H9 (cell line): Measurements from ENCODE around the gene CEMIP2. TPM values are rescaled to one million over a fixed set of nuclear protein-coding genes. Genes with fewer than 3 reads are reported as not detected.

Source experiments
- DNase-seq: peaks from one replicate; pipeline ENCODE4 v3.0.0-alpha.2; 2017
- H2AFZ ChIP-seq: one replicate; pipeline ENCODE4 v1.6.1; 2013; ENCODE audit warnings: mild to moderate bottlenecking, low read length, control low read depth, moderate library complexity
- H2AK5ac ChIP-seq: 2 replicates; pipeline ENCODE4 v1.6.1; 2013; ENCODE audit warnings: low read length, control low read depth, mixed read lengths; ENCODE audit not compliant: insufficient read length
- H2BK120ac ChIP-seq: one replicate; pipeline ENCODE4 v1.6.1; 2013; ENCODE audit warnings: low read depth, mild to moderate bottlenecking, low read length, control low read depth, inconsistent platforms; ENCODE audit not compliant: poor library complexity, severe bottlenecking
- H2BK12ac ChIP-seq: 2 replicates; pipeline ENCODE4 v1.6.1; 2013; ENCODE audit warnings: low read length, control low read depth, mixed read lengths, low read depth; ENCODE audit not compliant: insufficient read length
- H2BK15ac ChIP-seq: 2 replicates; pipeline ENCODE4 v1.6.1; 2013; ENCODE audit warnings: low read depth, low read length, control low read depth
- H2BK20ac ChIP-seq: one replicate; pipeline ENCODE4 v1.6.1; 2013; ENCODE audit warnings: low read depth, mild to moderate bottlenecking, low read length, control low read depth, inconsistent platforms; ENCODE audit not compliant: poor library complexity, severe bottlenecking
- H2BK5ac ChIP-seq: 2 replicates; pipeline ENCODE4 v1.6.1; 2013; ENCODE audit warnings: low read length, control low read depth, mixed read lengths; ENCODE audit not compliant: insufficient read length
- H3K14ac ChIP-seq: 2 replicates; pipeline ENCODE4 v1.6.1; 2013; ENCODE audit warnings: low read length, control low read depth; ENCODE audit not compliant: insufficient read depth
- H3K18ac ChIP-seq: 2 replicates; pipeline ENCODE4 v1.6.1; 2013; ENCODE audit warnings: low read depth, mild to moderate bottlenecking, mixed read lengths, low read length, control low read depth; ENCODE audit not compliant: insufficient read length
- H3K23ac ChIP-seq: 2 replicates; pipeline ENCODE4 v1.6.1; 2013; ENCODE audit warnings: low read length, control low read depth, mixed read lengths, low read depth; ENCODE audit not compliant: insufficient read length
- H3K23me2 ChIP-seq: 2 replicates; pipeline ENCODE4 v1.6.1; 2013; ENCODE audit warnings: low read depth, mild to moderate bottlenecking, mixed read lengths, low read length, control low read depth; ENCODE audit not compliant: insufficient read length, poor library complexity, severe bottlenecking
- H3K27ac ChIP-seq: 2 replicates; pipeline ENCODE4 v1.5.1; 2013; ENCODE audit warnings: low read length, control low read depth, mixed read lengths, low read depth; ENCODE audit not compliant: insufficient read length
- H3K27me3 ChIP-seq: 2 replicates; pipeline ENCODE4 v1.6.1; 2013; ENCODE audit warnings: low read length, control low read depth, inconsistent platforms; ENCODE audit not compliant: insufficient read depth
- H3K4ac ChIP-seq: 2 replicates; pipeline ENCODE4 v1.6.1; 2013; ENCODE audit warnings: low read depth, mild to moderate bottlenecking, control low read depth, inconsistent platforms, low read length, moderate library complexity
- H3K4me1 ChIP-seq: 2 replicates; pipeline ENCODE4 v1.6.1; 2013; ENCODE audit warnings: low read length, control low read depth, inconsistent platforms; ENCODE audit not compliant: insufficient read depth
- H3K4me2 ChIP-seq: 2 replicates; pipeline ENCODE4 v1.6.1; 2013; ENCODE audit warnings: low read length, control low read depth, mixed read lengths; ENCODE audit not compliant: insufficient read length, insufficient read depth
- H3K56ac ChIP-seq: 2 replicates; pipeline ENCODE4 v1.6.1; 2013; ENCODE audit warnings: low read depth, mild to moderate bottlenecking, mixed read lengths, low read length, control low read depth; ENCODE audit not compliant: insufficient read length
- H3K79me1 ChIP-seq: 2 replicates; pipeline ENCODE4 v1.6.1; 2013; ENCODE audit warnings: low read depth, mild to moderate bottlenecking, moderate library complexity, low read length, control low read depth, inconsistent platforms; ENCODE audit not compliant: insufficient read depth, poor library complexity, severe bottlenecking
- H3K79me2 ChIP-seq: 2 replicates; pipeline ENCODE4 v1.6.1; 2013; ENCODE audit warnings: low read length, control low read depth, inconsistent platforms; ENCODE audit not compliant: insufficient read depth
- H3K9ac ChIP-seq: 2 replicates; pipeline ENCODE4 v1.6.1; 2013; ENCODE audit warnings: low read length, control low read depth, mixed read lengths; ENCODE audit not compliant: insufficient read length; ENCODE audit errors: extremely low read depth
- H3K9me3 ChIP-seq: one replicate; pipeline ENCODE4 v1.6.1; 2013; ENCODE audit warnings: low read depth, low read length, inconsistent platforms; ENCODE audit not compliant: control insufficient read depth
- H3T11ph ChIP-seq: one replicate; pipeline ENCODE4 v1.6.1; 2013; ENCODE audit warnings: mild to moderate bottlenecking, low read length, control low read depth, inconsistent platforms
- H4K20me1 ChIP-seq: one replicate; pipeline ENCODE4 v1.6.1; 2013; ENCODE audit not compliant: control insufficient read depth, insufficient read length, insufficient read depth
- H4K5ac ChIP-seq: 2 replicates; pipeline ENCODE4 v1.6.1; 2013; ENCODE audit warnings: low read depth, mild to moderate bottlenecking, mixed read lengths, low read length, control low read depth; ENCODE audit not compliant: insufficient read length
- H4K8ac ChIP-seq: replicated peaks from 2 replicates; pipeline ENCODE4 v1.6.1; 2013; ENCODE audit warnings: low read length, control low read depth, mixed read lengths, low read depth; ENCODE audit not compliant: insufficient read length
- H4K91ac ChIP-seq: 2 replicates; pipeline ENCODE4 v1.6.1; 2013; ENCODE audit warnings: low read depth, mild to moderate bottlenecking, moderate library complexity, mixed read lengths, low read length, control low read depth; ENCODE audit not compliant: insufficient read length
- H3K27ac Mint-ChIP-seq, 3 experiments: 2 replicates in 2 of 3; 3 replicates in 1 of 3; pipeline ENCODE4 v1.8.0; 2020 to 2021; ENCODE audit warnings: mixed read lengths in 3 of 3, mild to moderate bottlenecking in 1 of 3, moderate library complexity in 1 of 3
- H3K27me3 Mint-ChIP-seq: 2 replicates; pipeline ENCODE4 v1.8.0; 2021; ENCODE audit warnings: low read depth, mild to moderate bottlenecking, moderate library complexity, mixed read lengths
- H3K36me3 Mint-ChIP-seq, 3 experiments: 2 replicates in 2 of 3; 3 replicates in 1 of 3; pipeline ENCODE4 v1.8.0; 2020 to 2021; ENCODE audit warnings: low read depth in 3 of 3, mixed read lengths in 3 of 3; ENCODE audit not compliant: insufficient read depth in 1 of 3
- H3K4me1 Mint-ChIP-seq, 2 experiments: 2 replicates each; pipeline ENCODE4 v1.8.0; 2020; ENCODE audit warnings: mixed read lengths in 2 of 2
- H3K4me3 Mint-ChIP-seq, 2 experiments: 2 replicates in 1 of 2; 3 replicates in 1 of 2; pipeline ENCODE4 v1.8.0; 2020 to 2021; ENCODE audit warnings: mild to moderate bottlenecking in 2 of 2, mixed read lengths in 2 of 2, moderate library complexity in 1 of 2
- H3K9me3 Mint-ChIP-seq, 2 experiments: 2 replicates in 1 of 2; 3 replicates in 1 of 2; pipeline ENCODE4 v1.8.0; 2020; ENCODE audit warnings: mild to moderate bottlenecking in 2 of 2, mixed read lengths in 2 of 2, moderate library complexity in 1 of 2
- CTCF ChIP-seq: fragments of 200-600 bp; sonication (generic); conservative IDR thresholded peaks from 3 replicates; pipeline ENCODE4 v1.8.0; 2021; ENCODE audit warnings: antibody characterized with exemption, mild to moderate bottlenecking
- whole genome bisulfite sequencing: extraction: QIAGEN DNeasy Blood & Tissue Kit; methylation state at CpG from one replicate; pipeline ENCODE4 v1.1.7; 2013; ENCODE audit warnings: missing lambda C conversion rate, low lambda C conversion rate, mixed read lengths; ENCODE audit not compliant: insufficient read length; ENCODE audit errors: extremely low coverage; 5-methylcytosine and 5-hydroxymethylcytosine counted together
- total RNA-seq: library from RNA; stranded (reverse); gene quantifications from 2 replicates; pipeline ENCODE4 v1.2.1, GENCODE V29; 2021

Gene CEMIP2
- total RNA-seq, 1 experiment from 2014 or later, result 77.2 TPM

DNA sequence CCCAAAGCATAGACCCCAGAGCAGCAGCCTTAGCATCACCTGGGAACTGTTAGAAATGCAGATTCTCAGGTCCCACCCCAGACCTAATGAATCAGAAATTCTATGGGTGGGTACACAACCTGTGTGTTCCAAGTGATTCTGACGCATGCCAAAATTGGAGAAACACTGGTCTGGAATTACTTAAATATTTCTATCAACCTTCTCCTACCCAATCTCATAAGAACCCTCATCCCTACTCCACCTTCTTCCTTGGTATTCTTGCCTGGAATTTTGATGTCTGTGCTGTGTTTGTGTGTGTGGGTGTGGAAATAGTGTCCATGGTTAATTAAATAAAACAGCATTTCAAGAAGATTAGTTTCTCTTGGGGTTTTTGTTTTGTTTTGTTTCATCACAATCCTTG, 111.8 kb downstream of the CEMIP2 start:
- Mint-ChIP-seq H3K9me3 (no peaks in the 10 kb centered on the region), H3K4me1 (peaks cover 4 to 7% of the 10 kb centered on the region in 2 experiments; a peak in 3 of 4 replicates), H3K27ac (no peak overlapping the region), H3K36me3 (no peaks in the 10 kb centered on the region), H3K4me3 (no peak overlapping the region), H3K27me3 (no peaks in the 10 kb centered on the region)
- H3K27me3 ChIP-seq, result no peaks in the 10 kb centered on the region
- no peak overlapping the region for H2AFZ ChIP-seq
- no peak overlapping the region for H3T11ph ChIP-seq
- H3K23ac ChIP-seq, result no peak overlapping the region
- H2BK12ac ChIP-seq, result no peak overlapping the region
- no peak overlapping the region for H3K4ac ChIP-seq
- H2BK20ac ChIP-seq, result no peak overlapping the region
- no peak for TF ChIP-seq CTCF
- H3K27ac ChIP-seq, result no peak overlapping the region
- DNase-seq, result no peak
- no peak overlapping the region for H4K91ac ChIP-seq
- no CpG with 5 or more reads among the region's 1 CpG for WGBS
- no peak overlapping the region for H2AK5ac ChIP-seq
- H3K56ac ChIP-seq, result no peak overlapping the region
- no peak overlapping the region for H4K5ac ChIP-seq
- H3K23me2 ChIP-seq, result no peaks in the 10 kb centered on the region
- no peak overlapping the region for H2BK15ac ChIP-seq
- H3K18ac ChIP-seq, result no peak overlapping the region
- H4K8ac ChIP-seq, result no peak overlapping the region
- H3K9me3 ChIP-seq, result no peaks in the 10 kb centered on the region
- H2BK5ac ChIP-seq, result no peak overlapping the region
- no peak overlapping the region for H3K14ac ChIP-seq
- no peaks in the 10 kb centered on the region for H4K20me1 ChIP-seq
- H3K4me2 ChIP-seq, result no peak overlapping the region
- H2BK120ac ChIP-seq, result no peak overlapping the region
- H3K4me1 ChIP-seq, result no peaks in the 10 kb centered on the region
- H3K9ac ChIP-seq, result no peak overlapping the region
- no peaks in the 10 kb centered on the region for H3K79me2 ChIP-seq
- no peaks in the 10 kb centered on the region for H3K79me1 ChIP-seq
